ENCODE data around the gene PKNOX2. TPM values are rescaled to one million over a fixed set of nuclear protein-coding genes. Genes with fewer than 3 reads are reported as not detected.

The PKNOX2 gene
- total and polyA plus RNA-seq, 2 of the 8 experiments (the other 6 are each of a cell fraction or from before 2014, with no cell fraction given) = 2.0 TPM

DNA sequence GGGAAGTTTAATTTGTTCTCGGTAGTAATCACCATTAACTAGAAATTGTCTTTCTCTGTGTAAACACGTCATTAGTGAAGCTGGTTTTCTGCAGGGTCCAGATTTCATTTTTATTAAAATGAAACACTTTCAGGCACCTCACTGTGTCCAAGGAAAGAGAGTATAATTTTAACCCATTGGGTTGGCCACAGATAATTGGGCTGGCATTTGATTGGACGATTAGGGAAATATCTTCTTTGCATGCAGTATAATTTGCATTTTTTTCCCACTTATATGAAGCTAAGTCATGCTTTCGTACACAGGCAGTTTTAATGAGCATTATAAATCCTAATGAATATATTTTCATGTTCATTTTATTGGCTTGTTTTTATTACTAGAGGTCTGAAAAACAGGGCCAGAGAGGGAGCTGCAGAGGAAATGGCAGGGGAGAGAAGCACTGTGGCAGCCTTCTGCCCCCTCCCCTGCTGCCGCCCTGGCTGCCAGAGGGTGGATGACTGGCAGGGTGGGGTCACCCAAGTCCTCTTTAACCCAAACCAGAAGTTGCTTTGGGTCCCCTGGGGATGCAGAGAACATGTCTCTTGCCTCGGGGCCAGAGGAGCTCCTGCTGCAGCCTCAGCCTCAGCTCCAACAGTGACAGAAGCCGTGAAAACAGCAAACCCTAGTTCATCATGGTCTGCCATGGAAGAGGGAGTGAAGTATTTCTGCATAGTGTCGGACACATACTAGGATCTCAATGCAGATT, 93.9 kb downstream of the PKNOX2 start:
- ChIA-PET POLR2A (ENCODE audit: partially characterized antibody) (interaction anchor here (0.6 to 1.7 kb wide), 3 partner anchors 10 to 26 kb away, joined by 3 read pairs; no protein-coding TSS in a partner anchor), CTCF (ENCODE audit: partially characterized antibody) (interaction anchor here (0.8 to 4.2 kb wide), 35 partner anchors 9 to 169 kb away, joined by 3 to 27 read pairs (median 6); partner anchors contain the start of gene PKNOX2)
- Histone ChIP-seq H2AK5ac (ENCODE audit: low read depth, low read length) (no peak overlapping the region), H4K91ac (replicated peaks; ENCODE audit: insufficient read length, low read length) (no peak overlapping the region), H2BK15ac (ENCODE audit: low read length) (no peak overlapping the region), H3K14ac (ENCODE audit: insufficient read length) (no peak overlapping the region), H4K5ac (ENCODE audit: insufficient read length, low read depth, low read length) (no peak overlapping the region), H2BK12ac (ENCODE audit: low read depth, low read length) (no peak overlapping the region), H3K27ac (ENCODE audit: low read depth, low read length) (no peak overlapping the region), H2AFZ (ENCODE audit: low read length) (no peak overlapping the region), H3K56ac (replicated peaks; ENCODE audit: insufficient read length, low read depth, low read length) (no peak overlapping the region), H3K79me2 (ENCODE audit: control insufficient read depth in 1 of 2, insufficient read depth in 2 of 2, low read length in 2 of 2) (no peaks in the 10 kb centered on the region), H3K9ac (replicated peaks in 1 of 4; ENCODE audit: extremely low read depth in 1 of 4, low read depth in 3 of 4, low read length in 3 of 4) (no peak overlapping the region), H3K4me1 (replicated peaks in 1 of 4; ENCODE audit: control insufficient read depth in 3 of 4, insufficient read depth in 4 of 4, low read length in 3 of 4) (peaks cover 10 to 27% (median 18%) of the 10 kb centered on the region in 4 experiments), H2BK5ac (ENCODE audit: low read depth, low read length) (no peak overlapping the region), H3K79me1 (ENCODE audit: low read depth, low read length) (peaks cover 2% of the 10 kb centered on the region; the same call in 1 of the 2 replicates), H3K36me3 (ENCODE audit: control insufficient read depth in 2 of 4, insufficient read depth in 4 of 4, low read length in 3 of 4) (no peaks in the 10 kb centered on the region; a peak in 1 of 8 replicates), H3K23ac (ENCODE audit: insufficient read length) (no peak overlapping the region), H2BK120ac (replicated peaks; ENCODE audit: low read depth, low read length) (no peak overlapping the region), H3K18ac (ENCODE audit: extremely low read depth, low read length) (no peak overlapping the region), H3K27me3 (replicated peaks in 1 of 4; ENCODE audit: control insufficient read depth in 3 of 4, extremely low read depth in 1 of 4, insufficient read depth in 3 of 4, low read length in 3 of 4) (peaks cover 0 to 11% (median 8%) of the 10 kb centered on the region in 4 experiments; a peak in 3 of 7 replicates), H4K20me1 (replicated peaks in 1 of 2; ENCODE audit: control insufficient read depth in 1 of 2, insufficient read depth in 2 of 2, low read length in 2 of 2) (no peaks in the 10 kb centered on the region), H4K8ac (ENCODE audit: extremely low read depth, insufficient read depth, low read length) (no peak overlapping the region), H3K23me2 (ENCODE audit: low read depth, low read length) (peaks cover 12% of the 10 kb centered on the region), H3K9me3 (ENCODE audit: insufficient read depth in 2 of 2, low read depth in 1 of 2, low read length in 1 of 2) (no peaks in the 10 kb centered on the region), H3K4ac (replicated peaks; ENCODE audit: insufficient read length, low read depth, low read length) (no peak overlapping the region), H3K4me3 (ENCODE audit: extremely low read depth in 1 of 4, insufficient read depth in 2 of 4, low read depth in 3 of 4, low read length in 4 of 4) (no peak overlapping the region), H2BK20ac (ENCODE audit: low read length) (peak overlapping the region; percentile 69; the same call in 1 of the 2 replicates), H3K4me2 (ENCODE audit: insufficient read depth in 1 of 2, low read depth in 2 of 2, low read length in 2 of 2) (no peak overlapping the region)
- WGBS, 2 experiments (ENCODE audit: extremely low coverage in 1 of 2, insufficient coverage in 1 of 2, insufficient read length in 1 of 2, insufficient replicate concordance in 2 of 2, low coverage in 1 of 2, low lambda C conversion rate in 2 of 2, missing lambda C conversion rate in 1 of 2) = 89% methylated on average over 8 of the region's 8 CpGs; no CpG with 5 or more reads in 1 of the 2 experiments
- 0 out of 4 replicates have a peak, but pooled peaks of 1 of the 3 experiments have one; percentile 8 for TF ChIP-seq CTCF (IDR thresholded peaks at IDR 0.05; ENCODE audit: control extremely low read depth in 1 of 3, insufficient read depth in 1 of 3, low read depth in 1 of 3, low read length in 3 of 3)
- no peak for TF ChIP-seq RNF2 (IDR thresholded peaks at IDR 0.05; ENCODE audit: borderline replicate concordance, low read depth, low read length, missing control alignments, poor library complexity, severe bottlenecking)
- DNase-seq (ENCODE audit: low read depth in 1 of 2, low spot score in 2 of 2) (no peak), FAIRE-seq (no peak)

All from H1 (cell line).